Skin epidermis (tissue), 12 donors: Measurements from ENCODE around the gene TBXAS1.
"Not testable (repeated sequence)": the region's sequence is repeated elsewhere in the genome, so short reads cannot be mapped to it uniquely, and the experiment has no call there.

ENCODE experiments used
- H3K27ac ChIP-seq, 21 experiments: fragments of 200-600 bp; sonication (generic) in 11 of 21; one replicate each; pipeline ENCODE4 v1.5.0; 2020; ENCODE audit warnings: mild to moderate bottlenecking in 3 of 21, inconsistent platforms in 2 of 21, moderate library complexity in 2 of 21
- H3K4me3 ChIP-seq, 7 experiments: fragments of 200-600 bp; sonication (generic) in 2 of 7; one replicate each; pipeline ENCODE4 v1.5.0; 2020; ENCODE audit warnings: inconsistent platforms in 2 of 7, mild to moderate bottlenecking in 2 of 7, moderate library complexity in 1 of 7

TBXAS1 gene

GRCh38 chr7:139884441-139884840, 55.4 kb downstream of the TBXAS1 start:
- H3K27ac ChIP-seq = no peak overlapping the region
- no peak overlapping the region for H3K4me3 ChIP-seq

- no peak overlapping the region for H3K27ac ChIP-seq
- H3K4me3 ChIP-seq = no peak overlapping the region
Observed at GRCh38 chr7:139885511-139885910, 56.4 kb downstream of the TBXAS1 start.

- H3K27ac ChIP-seq = no peak overlapping the region
- H3K4me3 ChIP-seq = no peak overlapping the region
Observed at GRCh38 chr7:139886206-139886605, 57.1 kb downstream of the TBXAS1 start.

GRCh38 chr7:139886899-139887298, 57.8 kb downstream of the TBXAS1 start:
- H3K27ac ChIP-seq = no peak overlapping the region

DNA sequence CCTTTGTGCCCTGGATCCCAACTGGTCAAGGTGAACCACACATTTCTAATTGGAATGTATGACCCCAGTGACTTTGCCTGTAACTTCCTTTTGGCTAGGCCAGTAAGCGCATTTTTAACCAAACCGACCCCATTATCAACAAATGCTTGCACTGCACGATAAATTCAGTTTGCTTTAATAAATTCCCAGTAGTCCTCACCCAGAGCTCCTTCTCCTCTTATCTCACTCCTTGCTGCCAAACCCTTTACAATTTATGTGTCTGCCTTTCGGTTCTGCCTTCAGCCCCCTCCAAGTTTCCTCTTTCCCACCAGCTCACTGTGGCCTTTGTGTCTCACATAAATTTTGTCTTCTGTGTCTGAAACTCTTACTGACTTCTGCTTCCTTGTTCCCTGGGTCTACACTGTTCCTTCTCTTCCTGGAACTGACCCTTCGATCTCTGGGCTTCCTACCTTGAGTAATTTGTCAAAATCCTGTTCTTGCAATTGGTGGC, 59.0 kb downstream of the TBXAS1 start:
- no peak overlapping the region for H3K27ac ChIP-seq
- H3K4me3 ChIP-seq = no peak overlapping the region

More at GRCh38 chr7:139886899-139887298, 57.8 kb downstream of the TBXAS1 start:
- no peak overlapping the region for H3K4me3 ChIP-seq

DNA sequence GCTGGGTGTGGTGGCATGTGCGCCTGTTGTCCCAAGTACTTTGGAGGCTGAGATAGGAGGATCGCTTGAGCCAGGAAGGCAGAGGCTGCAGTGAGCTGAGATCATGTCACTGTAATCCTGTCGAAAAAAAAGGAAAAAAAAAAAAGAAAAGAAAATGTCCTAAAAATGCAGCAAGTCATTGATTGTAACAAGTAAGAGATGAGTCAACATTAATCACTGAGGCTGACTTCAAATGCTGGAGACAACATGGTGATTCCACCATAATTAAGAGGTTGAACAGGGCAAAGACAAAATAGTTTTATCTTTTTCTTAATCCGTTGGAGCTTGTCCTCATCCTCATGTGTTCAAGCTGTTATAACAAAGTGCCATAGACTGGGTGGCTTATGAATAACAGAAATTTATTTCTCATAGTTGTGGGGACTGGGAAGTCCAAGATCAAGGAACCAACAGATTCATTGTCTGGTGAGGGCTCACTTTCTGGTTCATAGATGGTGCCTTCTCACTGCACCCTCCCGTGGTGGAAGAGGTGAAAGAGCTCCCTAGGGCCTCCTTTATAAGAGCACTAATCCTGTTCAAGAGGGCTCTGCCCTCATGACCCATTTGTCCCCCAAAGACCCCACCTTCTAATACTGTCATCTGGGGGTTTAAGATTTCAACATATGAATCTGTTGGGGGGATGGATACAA, 60.3 kb downstream of the TBXAS1 start:
- H3K4me3 ChIP-seq = no peak overlapping the region
- no peak overlapping the region for H3K27ac ChIP-seq

GRCh38 chr7:139893461-139893860, 64.4 kb downstream of the TBXAS1 start:
- Histone ChIP-seq H3K4me3 (no peak overlapping the region), H3K27ac (no peak overlapping the region)

DNA sequence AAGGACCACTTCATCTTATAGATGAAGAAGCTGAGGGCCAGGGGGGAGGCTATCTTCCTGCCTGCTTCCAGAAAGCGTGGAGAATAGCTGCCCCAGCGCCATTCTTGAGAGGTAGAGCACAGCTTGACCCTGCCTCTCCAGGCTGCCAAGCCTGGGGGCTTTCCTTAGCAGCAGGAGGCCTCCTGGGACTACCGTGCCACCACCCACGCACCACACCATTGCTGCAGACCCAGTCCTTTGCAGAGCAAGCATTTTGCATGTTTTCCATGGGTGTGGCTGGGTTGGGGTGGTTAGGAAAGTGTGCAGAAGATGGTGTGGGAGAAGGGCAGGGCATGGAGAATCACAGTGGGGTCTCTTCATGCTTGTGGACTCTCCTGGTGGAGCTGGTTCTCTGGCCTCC, 64.9 kb downstream of the TBXAS1 start:
- no peak overlapping the region for H3K4me3 ChIP-seq
- no peak overlapping the region for H3K27ac ChIP-seq

- Histone ChIP-seq H3K27ac (no peak overlapping the region), H3K4me3 (no peak overlapping the region)
Observed at GRCh38 chr7:139895141-139895829, 66.2 kb downstream of the TBXAS1 start.

- Histone ChIP-seq H3K27ac (no peak overlapping the region), H3K4me3 (no peak overlapping the region)
Observed at GRCh38 chr7:139896288-139896687, 67.2 kb downstream of the TBXAS1 start.

- H3K27ac ChIP-seq = no peak overlapping the region
Observed at GRCh38 chr7:139896831-139897230, 67.8 kb downstream of the TBXAS1 start.

DNA sequence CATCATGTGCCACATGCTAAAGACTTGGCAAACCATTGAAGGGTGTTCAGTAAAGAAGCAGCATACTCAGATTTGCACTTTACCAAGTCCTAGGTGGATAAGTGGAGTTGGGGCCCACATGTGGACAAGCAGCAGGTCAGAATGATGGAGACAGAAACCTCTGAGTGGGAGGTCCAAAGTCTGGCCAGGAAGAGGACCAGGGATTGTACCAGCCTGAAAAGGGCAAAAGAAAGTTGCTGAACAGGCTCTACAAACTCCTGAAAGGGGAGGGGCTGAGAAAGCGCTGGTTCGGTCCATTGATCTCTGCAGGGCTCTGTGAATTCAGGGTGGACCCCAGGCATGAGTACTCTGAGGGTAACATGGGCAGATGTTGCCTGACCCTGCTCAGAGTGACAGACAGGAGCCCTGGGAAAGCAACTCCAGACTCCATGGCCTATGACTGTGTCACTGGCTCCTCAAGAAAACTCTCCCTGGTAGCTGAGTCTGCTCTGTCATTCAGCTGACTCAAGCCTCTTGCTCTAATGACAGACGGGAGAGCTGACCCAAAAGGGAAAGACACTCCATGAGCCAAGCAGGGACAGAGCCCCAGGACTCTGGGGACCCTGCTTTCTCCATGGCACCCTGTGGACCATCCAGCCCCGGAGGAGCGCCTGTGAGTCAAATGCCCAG, 68.5 kb downstream of the TBXAS1 start:
- no peak overlapping the region for H3K4me3 ChIP-seq
- H3K27ac ChIP-seq = no peak overlapping the region

More at GRCh38 chr7:139896831-139897230, 67.8 kb downstream of the TBXAS1 start:
- H3K4me3 ChIP-seq = no peak overlapping the region

GRCh38 chr7:139898483-139898882, 69.4 kb downstream of the TBXAS1 start:
- Histone ChIP-seq H3K27ac (no peak overlapping the region), H3K4me3 (no peak overlapping the region)

DNA sequence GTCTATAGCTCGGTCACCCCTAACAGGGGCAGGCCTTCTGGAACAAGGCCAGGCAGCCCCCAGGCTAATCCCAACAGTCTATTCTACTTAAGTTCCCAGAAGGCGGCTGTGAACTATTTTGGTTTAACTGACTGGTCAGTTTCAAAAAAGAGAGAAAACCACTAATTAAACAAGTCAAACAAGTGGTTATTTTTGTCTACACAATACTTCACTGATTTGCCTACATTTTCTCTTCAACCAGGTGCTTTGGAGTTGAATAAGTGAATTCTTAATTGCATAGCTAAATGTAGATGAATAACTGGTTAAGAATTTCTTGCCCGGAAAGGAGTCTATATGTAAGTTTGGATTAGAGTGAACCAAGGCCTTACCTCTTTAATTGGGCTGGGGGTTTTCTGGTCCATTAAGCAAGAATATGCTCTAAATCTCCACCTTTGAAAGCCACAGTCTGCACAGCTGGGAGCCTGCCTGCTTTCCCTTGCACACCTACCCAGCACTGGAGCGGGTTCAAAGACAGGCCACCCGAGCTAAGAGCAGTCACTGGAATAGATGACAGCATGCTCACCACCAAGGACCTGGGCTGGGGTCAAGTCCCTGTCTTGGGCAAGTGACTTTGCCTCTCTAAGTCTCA, 70.4 kb downstream of the TBXAS1 start:
- Histone ChIP-seq H3K27ac (no peak overlapping the region), H3K4me3 (no peak overlapping the region)

DNA sequence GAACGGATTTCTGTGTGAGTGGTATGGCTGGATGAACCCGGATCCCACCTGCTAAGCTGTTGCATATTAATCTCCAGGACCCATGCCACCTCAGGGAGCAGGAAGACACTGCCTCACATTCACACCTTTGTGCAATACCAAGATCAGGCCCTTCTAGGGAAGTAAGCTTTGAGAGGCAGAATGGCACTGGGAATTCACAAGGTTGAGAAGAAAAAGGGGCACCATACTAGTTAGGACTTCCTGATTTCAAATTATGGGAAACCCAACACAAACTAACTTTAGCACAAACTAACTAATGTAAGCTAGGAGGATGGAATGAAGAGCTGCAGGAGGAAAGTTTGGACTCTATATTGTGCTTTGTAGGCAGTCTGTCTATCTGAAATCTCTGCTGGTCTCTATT, 71.3 kb downstream of the TBXAS1 start:
- no peak overlapping the region for H3K4me3 ChIP-seq
- H3K27ac ChIP-seq = no peak overlapping the region

- Histone ChIP-seq H3K27ac (no peak overlapping the region), H3K4me3 (no peak overlapping the region)
Observed at GRCh38 chr7:139901056-139901795, 72.2 kb downstream of the TBXAS1 start.

DNA sequence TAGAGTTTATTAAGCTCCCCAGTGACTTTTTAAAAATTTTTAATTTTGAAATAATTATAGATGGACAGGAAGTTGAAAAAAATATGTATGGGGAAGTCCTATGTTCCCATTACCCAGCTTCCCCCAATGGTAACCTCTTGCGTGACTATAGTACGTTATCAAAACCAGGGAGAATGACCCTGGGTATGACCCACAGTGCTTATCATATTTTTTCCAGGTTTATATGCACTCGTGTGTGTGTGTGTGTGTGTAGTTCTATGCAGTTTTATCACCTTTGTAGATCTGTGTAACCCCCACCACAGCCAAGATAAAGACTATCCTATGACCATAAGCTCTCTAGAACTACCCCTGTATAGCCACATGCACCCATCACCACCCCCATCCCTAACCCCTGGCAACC, 72.8 kb downstream of the TBXAS1 start:
- Histone ChIP-seq H3K4me3 (no peak overlapping the region), H3K27ac (no peak overlapping the region)

GRCh38 chr7:139902436-139903102, 73.5 kb downstream of the TBXAS1 start:
- Histone ChIP-seq H3K27ac (no peak overlapping the region), H3K4me3 (no peak overlapping the region)

DNA sequence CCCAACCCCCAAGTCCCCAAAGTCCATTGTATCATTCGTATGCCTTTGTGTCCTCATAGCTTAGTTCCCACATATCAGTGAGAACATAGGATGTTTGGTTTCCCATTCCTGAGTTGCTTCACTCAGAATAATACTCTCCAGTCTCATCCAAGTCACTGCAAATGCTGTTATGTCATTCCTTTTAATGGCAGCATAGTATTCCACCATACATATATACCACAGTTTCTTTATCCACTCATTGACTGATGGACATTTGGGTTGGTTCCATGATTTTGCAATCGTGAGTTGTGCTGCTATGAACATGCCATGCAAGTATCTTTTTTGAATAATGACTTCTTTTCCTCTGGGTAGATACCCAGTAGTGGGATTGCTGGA, 74.0 kb downstream of the TBXAS1 start:
- H3K27ac ChIP-seq, H3K4me3 ChIP-seq: not testable (repeated sequence)
